Natural killer cell (primary cell): Measurements from ENCODE around the gene FCAMR. TPM values are rescaled to one million over a fixed set of nuclear protein-coding genes. Genes with fewer than 3 reads are reported as not detected.

Source experiments
- ATAC-seq, 3 donors: fragments of 150-1000 bp in 2 of 3; fragments of 200-7000 bp in 1 of 3; cut with Tn5 transposase; 1 replicate in 1 of 3; 2 replicates in 2 of 3; pipeline ENCODE4 v1.10.0; 2021; ENCODE audit warnings: mild to moderate bottlenecking in 2 of 3, moderate library complexity in 2 of 3
- DNase-seq, 2 donors: peaks; one replicate each; pipeline versions ENCODE4 v3.0.0 to v3.0.0-alpha.2; 2013 to 2021; ENCODE audit warnings: mixed read lengths in 1 of 2
- H3K27ac ChIP-seq: one replicate; pipeline ENCODE4 v1.5.1; 2013; ENCODE audit warnings: mild to moderate bottlenecking, low read length
- H3K27me3 ChIP-seq: one replicate; pipeline ENCODE4 v1.6.1; 2013; ENCODE audit warnings: low read length; ENCODE audit not compliant: control insufficient read depth, insufficient read depth
- H3K36me3 ChIP-seq: one replicate; pipeline ENCODE4 v1.6.1; 2013; ENCODE audit warnings: low read length; ENCODE audit not compliant: control insufficient read depth, insufficient read depth
- H3K4me1 ChIP-seq: one replicate; pipeline ENCODE4 v1.6.1; 2013; ENCODE audit warnings: low read length; ENCODE audit not compliant: control insufficient read depth, insufficient read depth
- H3K4me3 ChIP-seq: one replicate; pipeline ENCODE4 v1.5.1; 2013; ENCODE audit warnings: low read length
- H3K9me3 ChIP-seq: one replicate; pipeline ENCODE4 v1.6.1; 2013; ENCODE audit warnings: low read length; ENCODE audit not compliant: control insufficient read depth, insufficient read depth
- H3K27ac Mint-ChIP-seq, 2 donors: one replicate each; pipeline ENCODE4 v1.8.0; 2022; ENCODE audit warnings: mild to moderate bottlenecking in 2 of 2, mixed read lengths in 2 of 2, moderate library complexity in 1 of 2
- H3K27me3 Mint-ChIP-seq, 2 donors: one replicate each; pipeline ENCODE4 v1.8.0; 2022; ENCODE audit warnings: low read depth in 2 of 2, mixed read lengths in 2 of 2
- H3K36me3 Mint-ChIP-seq: one replicate; pipeline ENCODE4 v1.8.0; 2022; ENCODE audit warnings: mixed read lengths
- H3K4me1 Mint-ChIP-seq, 2 donors: one replicate each; pipeline ENCODE4 v1.8.0; 2022; ENCODE audit warnings: mixed read lengths in 2 of 2
- H3K4me3 Mint-ChIP-seq: one replicate; pipeline ENCODE4 v1.8.0; 2022; ENCODE audit warnings: mild to moderate bottlenecking, moderate library complexity, mixed read lengths
- H3K9me3 Mint-ChIP-seq, 2 donors: one replicate each; pipeline ENCODE4 v1.8.0; 2022; ENCODE audit warnings: mixed read lengths in 2 of 2
- WGBS: methylation state at CpG from one replicate; pipeline ENCODE4 v1.1.7; 2013; ENCODE audit warnings: missing lambda C conversion rate; ENCODE audit not compliant: insufficient coverage; 5-methylcytosine and 5-hydroxymethylcytosine counted together
- intact Hi-C: fragments of 100-400 bp; cut with micrococcal nuclease; formaldehyde crosslinking; loops from one replicate; pipeline ENCODE4 v1.14.2; 2022
- total RNA-seq, 4 donors: library from RNA; stranded (reverse); fragments of 120-200 nt in 1 of 4; gene quantifications; one replicate each; pipeline versions ENCODE4 v1.2.3 to v1.2.4, GENCODE V29; 2013 to 2022
- TF ChIP-seq, protein P1 (sequence below): fragments of 200-600 bp; IDR thresholded peaks from one replicate; pipeline ENCODE4 v1.8.0; 2022; ENCODE audit warnings: antibody characterized with exemption

FCAMR gene
- total RNA-seq, 3 donors from 2014 or later (not counting 1 experiment from before 2014, with no cell fraction given) = not detected

GRCh38 chr1:206960676-206961386, 9.4 kb downstream of the FCAMR start:
- H3K27ac Mint-ChIP-seq = no peak overlapping the region

DNA sequence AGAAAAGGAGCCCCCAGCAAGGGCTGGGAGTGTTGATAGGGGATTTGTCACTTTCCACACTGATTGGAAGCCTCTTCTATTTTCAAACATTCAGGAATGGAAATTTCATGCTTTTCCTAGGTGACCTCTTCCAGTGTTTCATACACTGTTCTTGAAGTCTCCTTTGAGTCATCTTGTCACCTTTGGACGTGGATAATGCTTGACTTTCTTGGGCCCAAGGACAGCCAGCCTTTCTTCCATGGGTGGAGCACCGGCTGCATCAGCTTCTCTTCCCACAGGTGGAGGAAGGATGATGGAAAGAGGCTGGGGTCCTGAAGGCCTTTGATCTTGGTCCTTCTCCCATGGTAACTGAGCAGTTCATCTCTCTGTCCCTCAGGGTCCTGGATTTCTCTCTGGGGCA, 12.1 kb downstream of the FCAMR start:
- Histone ChIP-seq H3K4me3 (no peak overlapping the region), H3K9me3 (no peaks in the 10 kb centered on the region), H3K4me1 (peaks cover 5% of the 10 kb centered on the region), H3K36me3 (no peaks in the 10 kb centered on the region), H3K27ac (no peak overlapping the region), H3K27me3 (no peaks in the 10 kb centered on the region)
- no peak overlapping the region for H3K27ac Mint-ChIP-seq
- no peaks in the 10 kb centered on the region for H3K27me3 Mint-ChIP-seq
- TF ChIP-seq, protein P1, sequence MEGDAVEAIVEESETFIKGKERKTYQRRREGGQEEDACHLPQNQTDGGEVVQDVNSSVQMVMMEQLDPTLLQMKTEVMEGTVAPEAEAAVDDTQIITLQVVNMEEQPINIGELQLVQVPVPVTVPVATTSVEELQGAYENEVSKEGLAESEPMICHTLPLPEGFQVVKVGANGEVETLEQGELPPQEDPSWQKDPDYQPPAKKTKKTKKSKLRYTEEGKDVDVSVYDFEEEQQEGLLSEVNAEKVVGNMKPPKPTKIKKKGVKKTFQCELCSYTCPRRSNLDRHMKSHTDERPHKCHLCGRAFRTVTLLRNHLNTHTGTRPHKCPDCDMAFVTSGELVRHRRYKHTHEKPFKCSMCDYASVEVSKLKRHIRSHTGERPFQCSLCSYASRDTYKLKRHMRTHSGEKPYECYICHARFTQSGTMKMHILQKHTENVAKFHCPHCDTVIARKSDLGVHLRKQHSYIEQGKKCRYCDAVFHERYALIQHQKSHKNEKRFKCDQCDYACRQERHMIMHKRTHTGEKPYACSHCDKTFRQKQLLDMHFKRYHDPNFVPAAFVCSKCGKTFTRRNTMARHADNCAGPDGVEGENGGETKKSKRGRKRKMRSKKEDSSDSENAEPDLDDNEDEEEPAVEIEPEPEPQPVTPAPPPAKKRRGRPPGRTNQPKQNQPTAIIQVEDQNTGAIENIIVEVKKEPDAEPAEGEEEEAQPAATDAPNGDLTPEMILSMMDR = no peak
- WGBS = 80% methylated on average over 2 of the region's 2 CpGs
- ATAC-seq (no peak), DNase-seq (no peak)
- H3K9me3 Mint-ChIP-seq = no peaks in the 10 kb centered on the region
- no peak overlapping the region for H3K4me3 Mint-ChIP-seq
- intact Hi-C loops = no loop called here
- no peaks in the 10 kb centered on the region for H3K36me3 Mint-ChIP-seq
- H3K4me1 Mint-ChIP-seq = peaks cover 0 to 10% of the 10 kb centered on the region in 2 donors

More at GRCh38 chr1:206960676-206961386, 9.4 kb downstream of the FCAMR start:
- H3K4me1 ChIP-seq = peaks cover 5% of the 10 kb centered on the region
- H3K27me3 ChIP-seq = no peaks in the 10 kb centered on the region
- no peak overlapping the region for H3K4me3 Mint-ChIP-seq
- H3K36me3 Mint-ChIP-seq = no peaks in the 10 kb centered on the region
- TF ChIP-seq, protein P1 = no peak
- ATAC-seq (no peak), DNase-seq (no peak)
- no peak overlapping the region for H3K4me3 ChIP-seq
- no peaks in the 10 kb centered on the region for H3K9me3 Mint-ChIP-seq
- WGBS = 87% methylated on average over 6 of the region's 6 CpGs
- H3K36me3 ChIP-seq = no peaks in the 10 kb centered on the region
- H3K27ac ChIP-seq = no peak overlapping the region
- intact Hi-C loops = no loop called here
- no peaks in the 10 kb centered on the region for H3K9me3 ChIP-seq
- peaks cover 0 to 10% of the 10 kb centered on the region in 2 donors for H3K4me1 Mint-ChIP-seq
- H3K27me3 Mint-ChIP-seq = no peaks in the 10 kb centered on the region

- no peaks in the 10 kb centered on the region for H3K27me3 ChIP-seq
- no peak overlapping the region for H3K4me3 ChIP-seq
- no peaks in the 10 kb centered on the region for H3K36me3 Mint-ChIP-seq
- no peaks in the 10 kb centered on the region for H3K9me3 Mint-ChIP-seq
- no peak for ATAC-seq
- no peak overlapping the region for H3K27ac ChIP-seq
- no peak for DNase-seq
- H3K4me1 ChIP-seq = peaks cover 5% of the 10 kb centered on the region
- no peaks in the 10 kb centered on the region for H3K27me3 Mint-ChIP-seq
- H3K4me1 Mint-ChIP-seq = peaks cover 0 to 7% of the 10 kb centered on the region in 2 donors
- no peak overlapping the region for H3K4me3 Mint-ChIP-seq
- H3K9me3 ChIP-seq = no peaks in the 10 kb centered on the region
- no peak overlapping the region for H3K27ac Mint-ChIP-seq
- intact Hi-C loops = no loop called here
- TF ChIP-seq, protein P1 = no peak
- no peaks in the 10 kb centered on the region for H3K36me3 ChIP-seq
- 96% methylated on average over 5 of the region's 5 CpGs for WGBS
Observed at GRCh38 chr1:206957639-206958038, 12.6 kb downstream of the FCAMR start.
